ENCODE measurements around the gene ARHGAP31.

DNA sequence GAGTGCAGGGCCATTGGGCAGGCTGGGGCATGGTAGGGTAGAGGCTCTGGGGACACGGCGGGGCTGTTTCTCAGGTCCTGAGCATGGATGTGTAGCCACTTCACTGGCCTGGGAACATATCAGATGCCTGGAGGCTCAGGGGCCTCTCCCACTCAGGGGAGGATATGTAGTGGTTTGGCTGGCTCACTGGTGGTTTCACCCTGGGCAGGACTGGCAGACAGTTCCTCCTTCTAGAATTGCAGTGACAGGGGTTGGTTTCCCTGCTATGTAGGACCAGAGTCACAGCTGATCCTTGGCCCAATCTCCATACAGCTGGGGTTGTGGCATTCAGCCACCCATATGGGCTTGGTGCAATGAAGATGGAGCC is 4.8 kb upstream of the ARHGAP31 start:
- TF ChIP-seq, protein P1, sequence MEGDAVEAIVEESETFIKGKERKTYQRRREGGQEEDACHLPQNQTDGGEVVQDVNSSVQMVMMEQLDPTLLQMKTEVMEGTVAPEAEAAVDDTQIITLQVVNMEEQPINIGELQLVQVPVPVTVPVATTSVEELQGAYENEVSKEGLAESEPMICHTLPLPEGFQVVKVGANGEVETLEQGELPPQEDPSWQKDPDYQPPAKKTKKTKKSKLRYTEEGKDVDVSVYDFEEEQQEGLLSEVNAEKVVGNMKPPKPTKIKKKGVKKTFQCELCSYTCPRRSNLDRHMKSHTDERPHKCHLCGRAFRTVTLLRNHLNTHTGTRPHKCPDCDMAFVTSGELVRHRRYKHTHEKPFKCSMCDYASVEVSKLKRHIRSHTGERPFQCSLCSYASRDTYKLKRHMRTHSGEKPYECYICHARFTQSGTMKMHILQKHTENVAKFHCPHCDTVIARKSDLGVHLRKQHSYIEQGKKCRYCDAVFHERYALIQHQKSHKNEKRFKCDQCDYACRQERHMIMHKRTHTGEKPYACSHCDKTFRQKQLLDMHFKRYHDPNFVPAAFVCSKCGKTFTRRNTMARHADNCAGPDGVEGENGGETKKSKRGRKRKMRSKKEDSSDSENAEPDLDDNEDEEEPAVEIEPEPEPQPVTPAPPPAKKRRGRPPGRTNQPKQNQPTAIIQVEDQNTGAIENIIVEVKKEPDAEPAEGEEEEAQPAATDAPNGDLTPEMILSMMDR (IDR thresholded peaks at IDR 0.05; ENCODE audit: low read depth, low read length) = no peak
- no peak for TF ChIP-seq EZH2phosphoT487 (IDR thresholded peaks at IDR 0.05; ENCODE audit: low read depth)
